ENCODE data around the gene SESTD1. TPM values are rescaled to one million over a fixed set of nuclear protein-coding genes. Genes with fewer than 3 reads are reported as not detected.
"Not testable (repeated sequence)": the region's sequence is repeated elsewhere in the genome, so short reads cannot be mapped to it uniquely, and the experiment has no call there.

SESTD1 gene
- total RNA-seq, 2 experiments from 2014 or later, result 9.4 to 9.6 TPM

- Mint-ChIP-seq H3K4me1 (peaks cover 59% of the 10 kb centered on the region), H3K27ac (peak overlapping the region; percentile 44), H3K4me3 (no peak overlapping the region), H3K27me3 (peaks cover 2% of the 10 kb centered on the region), H3K36me3 (ENCODE audit: low read depth) (peaks cover 2% of the 10 kb centered on the region), H3K9me3 (ENCODE audit: low read depth) (peaks cover 2% of the 10 kb centered on the region)
- CTCF ChIA-PET, result interaction anchor here (0.7 to 2.3 kb wide), 2 partner anchors 10 to 34 kb away, joined by 3 to 7 read pairs; no protein-coding TSS in a partner anchor
- POLR2A ChIA-PET, result no interaction called here
- intact Hi-C loops (cut with DNase I, micrococcal nuclease), result loop anchor here in 1 of 2 experiments (1.0 kb wide), 1 partner anchor 18 kb away; no protein-coding TSS in a partner anchor
- no peak for DNase-seq
- peak; percentile 72 for ATAC-seq
Observed at GRCh38 chr2:179250095-179250494, 14.5 kb downstream of the SESTD1 start.

GRCh38 chr2:179248024-179248348 lies 16.6 kb downstream of the SESTD1 start:
- Mint-ChIP-seq H3K9me3 (ENCODE audit: low read depth) (peaks cover 2% of the 10 kb centered on the region), H3K4me1 (peaks cover 46% of the 10 kb centered on the region), H3K36me3 (ENCODE audit: low read depth) (peaks cover 2% of the 10 kb centered on the region), H3K4me3 (no peak overlapping the region), H3K27me3 (no peaks in the 10 kb centered on the region), H3K27ac (no peak overlapping the region)
- ChIA-PET CTCF (interaction anchor here (1.1 to 2.3 kb wide), 2 partner anchors 8 to 20 kb away, joined by 3 to 7 read pairs; no protein-coding TSS in a partner anchor), POLR2A (no interaction called here)
- intact Hi-C loops (cut with DNase I, micrococcal nuclease), result no loop called here
- no peak for ATAC-seq
- DNase-seq, result no peak

DNA sequence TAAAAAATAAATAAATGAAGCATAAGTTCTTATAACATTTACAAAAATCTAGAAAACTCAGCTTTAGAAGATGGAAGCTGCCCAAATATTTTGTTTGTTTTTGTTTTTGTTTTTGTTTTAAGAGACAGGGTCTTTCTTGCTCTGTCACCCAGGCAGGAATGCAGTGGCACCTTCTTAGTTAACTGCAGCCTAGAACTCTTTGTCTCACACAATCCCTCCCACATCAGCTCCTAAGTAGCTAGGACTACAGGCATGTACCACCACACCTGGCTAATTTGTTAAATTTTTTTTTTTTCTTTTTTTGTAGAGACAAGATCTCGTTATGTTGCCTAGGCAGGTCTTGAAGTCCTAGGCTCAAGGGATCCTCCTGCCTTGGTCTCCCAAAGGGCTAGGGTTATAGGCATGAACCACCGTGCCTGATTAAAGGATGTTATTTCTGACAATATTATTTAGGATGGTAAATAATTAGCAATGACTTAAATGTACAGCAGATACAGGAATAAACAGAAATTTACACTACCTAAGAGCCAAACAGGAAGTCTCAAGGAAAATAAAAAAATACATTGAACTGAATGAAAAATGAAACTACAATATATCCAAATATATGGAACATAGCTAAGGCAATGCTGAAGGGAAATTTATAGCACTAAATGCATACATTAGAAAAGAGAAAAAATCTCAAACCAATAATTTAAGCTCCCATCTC lies 17.2 kb downstream of the SESTD1 start:
- Mint-ChIP-seq H3K27ac (no peak overlapping the region), H3K36me3 (ENCODE audit: low read depth) (peaks cover 2% of the 10 kb centered on the region), H3K27me3 (no peaks in the 10 kb centered on the region), H3K9me3 (ENCODE audit: low read depth) (peaks cover 2% of the 10 kb centered on the region), H3K4me3 (no peak overlapping the region), H3K4me1 (peaks cover 40% of the 10 kb centered on the region)
- intact Hi-C loops (cut with DNase I, micrococcal nuclease), result no loop called here
- DNase-seq (no peak), ATAC-seq (no peak)
- ChIA-PET POLR2A (no interaction called here), CTCF (interaction anchor here (0.6 kb wide), 1 partner anchor 55 kb away, joined by 5 read pairs; no protein-coding TSS in a partner anchor)

- H3K27me3 Mint-ChIP-seq; H3K4me3 Mint-ChIP-seq; POLR2A ChIA-PET; intact Hi-C loops (cut with DNase I, micrococcal nuclease); CTCF ChIA-PET; H3K27ac Mint-ChIP-seq; ATAC-seq; H3K9me3 Mint-ChIP-seq (ENCODE audit: low read depth); DNase-seq; H3K36me3 Mint-ChIP-seq (ENCODE audit: low read depth): not testable (repeated sequence)
- peaks cover 32% of the 10 kb centered on the region for H3K4me1 Mint-ChIP-seq
Observed at GRCh38 chr2:179245843-179246242, 18.8 kb downstream of the SESTD1 start.

GRCh38 chr2:179243046-179243445 lies 21.6 kb downstream of the SESTD1 start:
- intact Hi-C loops (cut with DNase I, micrococcal nuclease), result no loop called here
- Mint-ChIP-seq H3K4me3 (no peak overlapping the region), H3K4me1 (peaks cover 37% of the 10 kb centered on the region), H3K9me3 (ENCODE audit: low read depth) (peaks cover 5% of the 10 kb centered on the region), H3K36me3 (ENCODE audit: low read depth) (no peaks in the 10 kb centered on the region), H3K27me3 (peaks cover 2% of the 10 kb centered on the region), H3K27ac (no peak overlapping the region)
- DNase-seq, result no peak
- no peak for ATAC-seq
- ChIA-PET CTCF (interaction anchor here (0.8 kb wide), 1 partner anchor 19 kb away, joined by 3 read pairs; no protein-coding TSS in a partner anchor), POLR2A (no interaction called here)

DNA sequence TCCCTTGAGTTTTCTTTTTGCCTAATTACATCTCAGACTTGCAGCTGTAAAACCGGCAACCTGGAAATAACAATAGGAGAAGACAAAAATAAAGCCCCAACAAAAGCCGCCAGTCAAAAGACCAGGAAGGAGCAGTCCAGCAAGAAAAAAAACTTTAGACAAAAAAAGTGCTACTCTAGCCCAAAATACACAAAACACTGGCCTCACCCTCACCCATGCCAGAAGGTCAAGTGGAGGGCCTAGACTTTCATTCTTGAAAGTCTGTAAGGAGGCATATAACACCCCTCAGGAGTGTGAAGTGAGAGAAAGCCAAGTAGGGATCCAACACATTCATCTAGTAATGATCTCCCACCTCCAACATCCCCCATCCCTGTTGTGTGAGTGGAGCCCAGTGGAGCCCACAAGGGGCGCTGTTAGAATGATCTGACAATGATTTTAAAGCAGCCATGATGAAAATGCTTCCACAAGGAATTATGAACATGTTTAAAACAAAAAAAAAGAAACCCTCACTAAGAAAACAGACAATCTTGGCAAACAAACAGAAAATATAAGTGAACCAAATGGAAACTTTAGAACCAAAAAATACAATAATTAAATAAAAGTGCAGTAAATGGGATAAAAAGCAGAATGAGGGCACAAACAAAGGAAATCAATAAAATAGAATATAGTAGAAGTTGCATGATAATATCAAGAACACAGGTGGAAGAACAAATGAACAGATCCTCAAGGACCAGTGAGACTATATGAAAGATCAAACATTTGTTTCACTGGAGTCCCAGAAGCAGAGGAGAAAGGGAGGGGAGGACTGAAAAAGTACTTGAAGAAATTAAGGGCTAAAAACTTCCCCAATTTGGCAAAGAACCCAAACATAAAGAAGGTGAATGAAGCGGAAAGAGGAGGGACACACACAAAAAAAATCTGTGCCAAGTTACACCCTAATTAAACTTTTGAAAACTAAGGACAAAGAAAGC lies 23.9 kb downstream of the SESTD1 start:
- H3K27ac Mint-ChIP-seq, result no peak overlapping the region
- intact Hi-C loops (cut with DNase I, micrococcal nuclease), result no loop called here
- DNase-seq (no peak), ATAC-seq (no peak)
- no peaks in the 10 kb centered on the region for H3K36me3 Mint-ChIP-seq (ENCODE audit: low read depth)
- ChIA-PET POLR2A (interaction anchor here (0.6 kb wide), 1 partner anchor 429 kb away, joined by 3 read pairs; no protein-coding TSS in a partner anchor), CTCF (interaction anchor here (1.1 to 1.9 kb wide), 2 partner anchors 8 to 17 kb away, joined by 4 to 7 read pairs; no protein-coding TSS in a partner anchor)
- peaks cover 3% of the 10 kb centered on the region for H3K9me3 Mint-ChIP-seq (ENCODE audit: low read depth)
- peaks cover 37% of the 10 kb centered on the region for H3K4me1 Mint-ChIP-seq
- peaks cover 2% of the 10 kb centered on the region for H3K27me3 Mint-ChIP-seq
- H3K4me3 Mint-ChIP-seq, result no peak overlapping the region

GRCh38 chr2:179239838-179240237 lies 24.8 kb downstream of the SESTD1 start:
- Mint-ChIP-seq H3K27me3 (peaks cover 2% of the 10 kb centered on the region), H3K36me3 (ENCODE audit: low read depth) (no peaks in the 10 kb centered on the region), H3K4me1 (peaks cover 39% of the 10 kb centered on the region), H3K9me3 (ENCODE audit: low read depth) (peaks cover 3% of the 10 kb centered on the region), H3K27ac (peak overlapping the region; percentile 68), H3K4me3 (no peak overlapping the region)
- intact Hi-C loops (cut with DNase I, micrococcal nuclease), result loop anchor here in 1 of 2 experiments (2.0 to 5.0 kb wide), 2 partner anchors 25 to 208 kb away; partner anchors contain the start of gene SESTD1
- ChIA-PET POLR2A (interaction anchor here (0.6 kb wide), 1 partner anchor 428 kb away, joined by 3 read pairs; no protein-coding TSS in a partner anchor), CTCF (interaction anchor here (0.6 to 1.9 kb wide), 8 partner anchors 9 to 110 kb away, joined by 3 to 7 read pairs (median 3); no protein-coding TSS in a partner anchor)
- ATAC-seq (no peak), DNase-seq (no peak)

DNA sequence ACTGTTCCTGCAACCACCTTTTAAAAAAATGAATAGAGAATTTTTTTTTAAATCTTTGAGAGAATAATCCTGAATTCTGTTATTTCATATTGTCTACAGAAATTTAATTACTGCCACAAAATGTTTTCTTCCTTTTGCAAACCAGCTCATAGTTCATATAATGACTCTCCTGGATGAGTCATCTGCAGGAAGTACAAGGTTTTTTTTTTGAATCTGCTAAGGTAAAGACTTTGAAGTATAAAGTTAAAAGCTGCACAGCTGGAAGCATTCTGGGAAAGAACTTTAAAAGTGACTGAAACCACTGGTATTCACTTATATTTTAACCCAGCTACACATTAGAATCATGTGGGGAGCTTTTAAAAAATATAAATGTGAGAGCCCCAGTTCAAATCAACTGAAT lies 25.4 kb downstream of the SESTD1 start:
- H3K4me1 Mint-ChIP-seq, result peaks cover 39% of the 10 kb centered on the region
- CTCF ChIA-PET, result interaction anchor here (0.6 to 1.9 kb wide), 8 partner anchors 9 to 343 kb away, joined by 3 to 7 read pairs (median 3); no protein-coding TSS in a partner anchor

GRCh38 chr2:179238027-179238426 lies 26.6 kb downstream of the SESTD1 start:
- intact Hi-C loops (cut with DNase I, micrococcal nuclease), result loop anchor here in 1 of 2 experiments (2.0 to 5.0 kb wide), 2 partner anchors 27 to 206 kb away; partner anchors contain the start of gene SESTD1
- peaks cover 3% of the 10 kb centered on the region for H3K9me3 Mint-ChIP-seq (ENCODE audit: low read depth)
- ChIA-PET CTCF (no interaction called here), POLR2A (no interaction called here)
- H3K4me1 Mint-ChIP-seq, result peaks cover 39% of the 10 kb centered on the region
- no peaks in the 10 kb centered on the region for H3K36me3 Mint-ChIP-seq (ENCODE audit: low read depth)
- no peak overlapping the region for H3K27ac Mint-ChIP-seq
- no peak overlapping the region for H3K4me3 Mint-ChIP-seq
- DNase-seq (no peak), ATAC-seq (no peak)
- H3K27me3 Mint-ChIP-seq, result peaks cover 2% of the 10 kb centered on the region

More for the DNA sequence above, 25.4 kb downstream of the SESTD1 start:
- no peak for DNase-seq
- peak; percentile 88 for ATAC-seq
- Mint-ChIP-seq H3K27me3 (peaks cover 2% of the 10 kb centered on the region), H3K4me3 (no peak overlapping the region), H3K36me3 (ENCODE audit: low read depth) (no peaks in the 10 kb centered on the region), H3K27ac (no peak overlapping the region), H3K9me3 (ENCODE audit: low read depth) (peaks cover 3% of the 10 kb centered on the region)
- POLR2A ChIA-PET, result interaction anchor here (0.6 kb wide), 1 partner anchor 854 kb away, joined by 6 read pairs; no protein-coding TSS in a partner anchor
- intact Hi-C loops (cut with DNase I, micrococcal nuclease), result loop anchor here in 1 of 2 experiments (2.0 to 5.0 kb wide), 2 partner anchors 26 to 207 kb away; partner anchors contain the start of gene SESTD1

- no peaks in the 10 kb centered on the region for H3K36me3 Mint-ChIP-seq (ENCODE audit: low read depth)
- peaks cover 39% of the 10 kb centered on the region for H3K4me1 Mint-ChIP-seq
- no peak overlapping the region for H3K4me3 Mint-ChIP-seq
- H3K9me3 Mint-ChIP-seq (ENCODE audit: low read depth), result peaks cover 3% of the 10 kb centered on the region
- no peak overlapping the region for H3K27ac Mint-ChIP-seq
- DNase-seq (no peak), ATAC-seq (no peak)
- intact Hi-C loops (cut with DNase I, micrococcal nuclease), result loop anchor here in 1 of 2 experiments (5.0 kb wide), 1 partner anchor 205 kb away; no protein-coding TSS in a partner anchor
- CTCF ChIA-PET, result no interaction called here
- POLR2A ChIA-PET, result no interaction called here
- peaks cover 2% of the 10 kb centered on the region for H3K27me3 Mint-ChIP-seq
Observed at GRCh38 chr2:179237209-179237946, 27.3 kb downstream of the SESTD1 start.
